ENCODE results near the gene RASSF1.

DNA sequence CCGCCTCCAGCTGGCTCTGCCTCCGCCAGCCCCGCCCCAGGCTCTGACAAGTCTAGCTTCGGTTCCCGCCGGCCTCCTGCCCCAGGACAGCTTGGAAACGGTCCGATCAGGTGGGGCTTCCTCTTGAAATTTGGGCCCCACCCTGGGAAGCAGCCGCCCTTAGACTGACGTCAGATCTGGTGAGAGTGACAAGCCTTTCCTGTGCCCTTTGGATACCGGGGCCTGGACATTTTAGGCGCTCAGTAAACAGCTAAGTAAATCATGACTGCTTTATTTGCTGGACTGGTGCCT is 41.1 kb downstream of the RASSF1 start:
- no peak for TF ChIP-seq EZH2 (IDR thresholded peaks at IDR 0.05; ENCODE audit: borderline replicate concordance, low read length)
- TF ChIP-seq, protein P1, sequence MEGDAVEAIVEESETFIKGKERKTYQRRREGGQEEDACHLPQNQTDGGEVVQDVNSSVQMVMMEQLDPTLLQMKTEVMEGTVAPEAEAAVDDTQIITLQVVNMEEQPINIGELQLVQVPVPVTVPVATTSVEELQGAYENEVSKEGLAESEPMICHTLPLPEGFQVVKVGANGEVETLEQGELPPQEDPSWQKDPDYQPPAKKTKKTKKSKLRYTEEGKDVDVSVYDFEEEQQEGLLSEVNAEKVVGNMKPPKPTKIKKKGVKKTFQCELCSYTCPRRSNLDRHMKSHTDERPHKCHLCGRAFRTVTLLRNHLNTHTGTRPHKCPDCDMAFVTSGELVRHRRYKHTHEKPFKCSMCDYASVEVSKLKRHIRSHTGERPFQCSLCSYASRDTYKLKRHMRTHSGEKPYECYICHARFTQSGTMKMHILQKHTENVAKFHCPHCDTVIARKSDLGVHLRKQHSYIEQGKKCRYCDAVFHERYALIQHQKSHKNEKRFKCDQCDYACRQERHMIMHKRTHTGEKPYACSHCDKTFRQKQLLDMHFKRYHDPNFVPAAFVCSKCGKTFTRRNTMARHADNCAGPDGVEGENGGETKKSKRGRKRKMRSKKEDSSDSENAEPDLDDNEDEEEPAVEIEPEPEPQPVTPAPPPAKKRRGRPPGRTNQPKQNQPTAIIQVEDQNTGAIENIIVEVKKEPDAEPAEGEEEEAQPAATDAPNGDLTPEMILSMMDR (IDR thresholded peaks at IDR 0.05; ENCODE audit: low read length) = no peak

Data from OCI-LY1 (cell line).